Spleen (tissue), 7 donors: Measurements from ENCODE around the gene TRIP4.

Experiments
- POLR2A ChIP-seq, 3 donors: fragments of 450-650 bp; IDR thresholded peaks; one replicate each; pipeline ENCODE4 v1.5.1; 2017; ENCODE audit warnings: antibody characterized with exemption in 3 of 3, mild to moderate bottlenecking in 1 of 3
- POLR2AphosphoS5 ChIP-seq, 3 donors: sonication (generic); formaldehyde crosslinking; IDR thresholded peaks; one replicate each; pipeline ENCODE4 v1.5.1; 2017; ENCODE audit warnings: antibody characterized with exemption in 3 of 3
- TF ChIP-seq, protein P1 (sequence below), 11 experiments: fragments of 200-600 bp in 7 of 11; fragments of 450-650 bp in 4 of 11; sonication (generic) in 4 of 11; IDR thresholded peaks in 8 of 11; conservative IDR thresholded peaks in 3 of 11; 1 replicate in 7 of 11; 2 replicates in 4 of 11; pipeline versions ENCODE4 v1.4.0 to v1.8.0; 2016 to 2021; ENCODE audit warnings: antibody characterized with exemption in 11 of 11, inconsistent platforms in 4 of 11, mild to moderate bottlenecking in 1 of 11
- donor health status: DM: no; HTN: no; CAD: no; lungs with moderate emphysema.
- donor health status: DM: no; HTN: no; CAD: no.
- donor health status: DM: no; HTN: no; CAD: no.

DNA sequence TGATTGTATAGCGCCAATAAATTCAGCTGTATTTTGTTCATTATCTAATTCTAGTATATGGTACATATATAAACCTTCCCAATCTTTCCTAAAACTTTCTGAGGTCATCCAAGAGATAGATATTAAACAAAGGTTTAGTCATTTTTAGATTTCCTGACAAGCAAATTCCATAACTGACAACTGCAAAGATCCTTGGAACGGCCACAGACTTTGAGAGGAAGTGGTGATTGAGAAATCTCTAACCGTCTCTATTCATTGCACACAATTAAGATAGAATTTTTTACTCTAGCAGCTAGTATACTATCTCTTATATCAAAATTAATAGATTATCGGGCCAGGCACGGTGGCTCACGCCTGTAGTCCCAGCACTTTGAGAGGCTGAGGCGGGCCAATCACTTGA, 36.4 kb upstream of the TRIP4 start:
- TF ChIP-seq POLR2A (IDR thresholded peaks at IDR 0.05) (no peak), POLR2AphosphoS5 (IDR thresholded peaks at IDR 0.05) (no peak)
- TF ChIP-seq, protein P1, sequence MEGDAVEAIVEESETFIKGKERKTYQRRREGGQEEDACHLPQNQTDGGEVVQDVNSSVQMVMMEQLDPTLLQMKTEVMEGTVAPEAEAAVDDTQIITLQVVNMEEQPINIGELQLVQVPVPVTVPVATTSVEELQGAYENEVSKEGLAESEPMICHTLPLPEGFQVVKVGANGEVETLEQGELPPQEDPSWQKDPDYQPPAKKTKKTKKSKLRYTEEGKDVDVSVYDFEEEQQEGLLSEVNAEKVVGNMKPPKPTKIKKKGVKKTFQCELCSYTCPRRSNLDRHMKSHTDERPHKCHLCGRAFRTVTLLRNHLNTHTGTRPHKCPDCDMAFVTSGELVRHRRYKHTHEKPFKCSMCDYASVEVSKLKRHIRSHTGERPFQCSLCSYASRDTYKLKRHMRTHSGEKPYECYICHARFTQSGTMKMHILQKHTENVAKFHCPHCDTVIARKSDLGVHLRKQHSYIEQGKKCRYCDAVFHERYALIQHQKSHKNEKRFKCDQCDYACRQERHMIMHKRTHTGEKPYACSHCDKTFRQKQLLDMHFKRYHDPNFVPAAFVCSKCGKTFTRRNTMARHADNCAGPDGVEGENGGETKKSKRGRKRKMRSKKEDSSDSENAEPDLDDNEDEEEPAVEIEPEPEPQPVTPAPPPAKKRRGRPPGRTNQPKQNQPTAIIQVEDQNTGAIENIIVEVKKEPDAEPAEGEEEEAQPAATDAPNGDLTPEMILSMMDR (IDR thresholded peaks at IDR 0.05 in 8 of 11, conservative IDR thresholded peaks at IDR 0.05 in 3 of 11) = no peak
